A549 (cell line): ENCODE results near the gene MCTP1.

Experiments
- BHLHE40 ChIP-seq: IDR thresholded peaks from 2 replicates; pipeline ENCODE4 v1.6.1; 2012; ENCODE audit warnings: low read depth, low read length, inconsistent platforms
- POLR2A ChIP-seq: IDR thresholded peaks from 2 replicates; pipeline ENCODE4 v1.6.1; 2012; ENCODE audit warnings: mild to moderate bottlenecking, low read length

GRCh38 chr5:95060098-95060497 is 224.8 kb downstream of the MCTP1 start:
- TF ChIP-seq POLR2A (no peak), BHLHE40 (no peak)
